HEK293 (cell line): ENCODE measurements around the gene SLC6A11.

Source experiments
- ATF2 ChIP-seq: fragments of 450-650 bp; formaldehyde crosslinking; IDR thresholded peaks from 2 replicates; pipeline ENCODE4 v1.5.1; 2016; ENCODE audit warnings: missing biosample characterization, missing genetic modification characterization, low read depth
- CTCF ChIP-seq: fragments of 450-650 bp; formaldehyde crosslinking; IDR thresholded peaks from 2 replicates; pipeline ENCODE4 v1.5.1; 2016; ENCODE audit warnings: missing biosample characterization, missing genetic modification characterization
- REST ChIP-seq: fragments of 450-650 bp; formaldehyde crosslinking; IDR thresholded peaks from 2 replicates; pipeline ENCODE4 v1.5.1; 2016; ENCODE audit warnings: missing biosample characterization, missing genetic modification characterization
- ZBTB49 ChIP-seq: fragments of 450-650 bp; formaldehyde crosslinking; IDR thresholded peaks from 2 replicates; pipeline ENCODE4 v1.5.1; 2016; ENCODE audit warnings: missing biosample characterization, missing genetic modification characterization, low read depth
- ZFP37 ChIP-seq: fragments of 450-650 bp; formaldehyde crosslinking; IDR thresholded peaks from 2 replicates; pipeline ENCODE4 v1.5.1; 2016; ENCODE audit warnings: missing biosample characterization, missing genetic modification characterization
- ZFP41 ChIP-seq: fragments of 450-650 bp; formaldehyde crosslinking; IDR thresholded peaks from 2 replicates; pipeline ENCODE4 v1.5.1; 2016; ENCODE audit warnings: missing biosample characterization, missing genetic modification characterization, borderline replicate concordance
- ZNF132 ChIP-seq: fragments of 450-650 bp; formaldehyde crosslinking; IDR thresholded peaks from 2 replicates; pipeline ENCODE4 v1.5.1; 2017; ENCODE audit warnings: missing biosample characterization, missing genetic modification characterization, borderline replicate concordance
- ZNF174 ChIP-seq: fragments of 450-650 bp; formaldehyde crosslinking; IDR thresholded peaks from 2 replicates; pipeline ENCODE4 v1.5.0; 2017; ENCODE audit warnings: missing biosample characterization, mild to moderate bottlenecking, missing genetic modification characterization
- ZNF223 ChIP-seq: fragments of 450-650 bp; formaldehyde crosslinking; IDR thresholded peaks from 2 replicates; pipeline ENCODE4 v1.5.1; 2016; ENCODE audit warnings: missing biosample characterization, missing genetic modification characterization
- ZNF596 ChIP-seq: fragments of 450-650 bp; IDR thresholded peaks from 2 replicates; pipeline ENCODE4 v1.5.0; 2018; ENCODE audit warnings: missing biosample characterization, mild to moderate bottlenecking, missing genetic modification characterization, moderate library complexity
- ZNF664 ChIP-seq: fragments of 450-650 bp; formaldehyde crosslinking; IDR thresholded peaks from 2 replicates; pipeline ENCODE4 v1.5.1; 2016; ENCODE audit warnings: missing biosample characterization, missing genetic modification characterization

- TF ChIP-seq ZNF132 (tag by site-specific recombination) (no peak), ZBTB49 (tag by site-specific recombination) (no peak), CTCF (no peak), ZFP37 (tag by site-specific recombination) (no peak), ZNF596 (tag by site-specific recombination) (no peak), ZFP41 (tag by site-specific recombination) (no peak), ZNF174 (tag by site-specific recombination) (no peak), ATF2 (tag by site-specific recombination) (no peak), ZNF664 (tag by site-specific recombination) (no peak), REST (tag by site-specific recombination) (no peak), ZNF223 (tag by site-specific recombination) (no peak)
These were observed 42.1 kb downstream of the SLC6A11 start for GRCh38 chr3:10858091-10858490.
